ENCODE measurements around the gene FOXF1.

Gene FOXF1

DNA sequence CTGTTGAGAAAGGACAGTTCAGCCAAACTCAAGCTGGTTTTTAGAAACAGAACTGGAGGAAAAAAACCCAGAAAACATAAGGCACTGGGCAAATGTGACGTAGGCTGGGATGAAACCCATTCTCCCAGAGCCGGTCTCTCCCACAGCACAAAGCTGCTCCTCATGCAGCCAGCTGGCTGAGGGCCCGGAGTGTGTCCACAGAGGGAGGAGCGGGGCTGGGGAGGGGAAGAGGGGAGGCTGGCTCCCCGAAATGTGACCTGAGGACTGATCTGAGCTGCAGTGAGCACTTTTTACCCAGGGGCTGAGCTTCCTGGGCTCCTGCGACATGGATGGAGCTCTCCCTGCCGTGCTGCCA, 20.8 kb downstream of the FOXF1 start:
- POLR2A ChIA-PET (ENCODE audit: low non-redundant PET): no interaction called here

DNA sequence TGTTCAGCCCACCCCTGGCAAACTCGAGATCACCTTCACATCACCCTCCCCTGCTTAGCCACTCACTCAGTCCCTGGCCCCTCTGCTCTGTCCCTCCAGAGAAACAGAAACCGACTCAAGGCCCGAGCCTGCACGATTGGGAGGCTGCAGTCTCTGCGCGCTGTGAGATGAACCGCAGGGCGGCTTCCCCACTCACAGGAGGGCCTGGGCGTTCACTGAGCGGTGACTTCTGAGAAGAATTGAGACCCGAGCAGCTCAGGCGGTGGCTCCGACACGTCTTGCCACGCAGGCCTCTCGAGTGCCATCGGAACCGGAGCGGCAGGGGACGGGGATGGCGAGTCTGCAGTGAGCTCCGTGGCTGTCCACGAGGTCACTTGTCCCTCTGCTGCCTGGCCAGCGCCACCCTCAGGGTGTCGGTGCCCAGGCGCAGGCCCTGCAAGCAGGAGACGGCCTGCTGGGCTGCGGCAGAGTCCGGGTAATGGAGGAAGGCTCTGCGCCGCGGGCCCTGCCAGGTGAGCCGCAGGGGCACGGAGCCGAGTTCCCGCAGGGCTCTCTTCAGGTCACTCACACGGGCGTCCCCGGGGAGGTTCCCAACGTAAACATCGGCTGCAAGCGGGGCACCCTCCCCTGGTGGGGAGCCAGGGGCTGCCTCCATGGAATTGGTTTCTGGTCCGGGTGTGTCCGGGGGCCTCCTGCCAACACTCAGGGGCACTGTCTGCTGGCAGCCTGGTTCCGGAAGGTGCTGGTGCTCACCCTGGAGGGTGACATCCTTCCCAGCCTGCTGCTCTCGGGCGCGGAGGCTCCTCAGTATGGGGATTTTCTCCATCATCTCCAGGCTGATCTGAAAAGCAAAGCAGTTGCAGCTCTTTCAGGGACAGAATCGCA, 21.6 kb downstream of the FOXF1 start:
- TF ChIP-seq, protein P1, sequence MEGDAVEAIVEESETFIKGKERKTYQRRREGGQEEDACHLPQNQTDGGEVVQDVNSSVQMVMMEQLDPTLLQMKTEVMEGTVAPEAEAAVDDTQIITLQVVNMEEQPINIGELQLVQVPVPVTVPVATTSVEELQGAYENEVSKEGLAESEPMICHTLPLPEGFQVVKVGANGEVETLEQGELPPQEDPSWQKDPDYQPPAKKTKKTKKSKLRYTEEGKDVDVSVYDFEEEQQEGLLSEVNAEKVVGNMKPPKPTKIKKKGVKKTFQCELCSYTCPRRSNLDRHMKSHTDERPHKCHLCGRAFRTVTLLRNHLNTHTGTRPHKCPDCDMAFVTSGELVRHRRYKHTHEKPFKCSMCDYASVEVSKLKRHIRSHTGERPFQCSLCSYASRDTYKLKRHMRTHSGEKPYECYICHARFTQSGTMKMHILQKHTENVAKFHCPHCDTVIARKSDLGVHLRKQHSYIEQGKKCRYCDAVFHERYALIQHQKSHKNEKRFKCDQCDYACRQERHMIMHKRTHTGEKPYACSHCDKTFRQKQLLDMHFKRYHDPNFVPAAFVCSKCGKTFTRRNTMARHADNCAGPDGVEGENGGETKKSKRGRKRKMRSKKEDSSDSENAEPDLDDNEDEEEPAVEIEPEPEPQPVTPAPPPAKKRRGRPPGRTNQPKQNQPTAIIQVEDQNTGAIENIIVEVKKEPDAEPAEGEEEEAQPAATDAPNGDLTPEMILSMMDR (conservative IDR thresholded peaks at IDR 0.05; ENCODE audit: low read depth): no peak
- ChIA-PET CTCF (interaction anchor here (0.6 to 1.1 kb wide), 2 partner anchors 14 to 1340 kb away, joined by 3 read pairs; no protein-coding TSS in a partner anchor), POLR2A (ENCODE audit: low non-redundant PET) (no interaction called here)
- DNase-seq (ENCODE audit: low spot score): no peak
- no peak overlapping the region for H3K27ac ChIP-seq

More for the DNA sequence above, 20.8 kb downstream of the FOXF1 start:
- CTCF ChIA-PET: interaction anchor here (1.1 kb wide), 1 partner anchor 13 kb away, joined by 3 read pairs; no protein-coding TSS in a partner anchor
- no peak overlapping the region for H3K27ac ChIP-seq
- TF ChIP-seq, protein P1 (conservative IDR thresholded peaks at IDR 0.05; ENCODE audit: low read depth): no peak
- DNase-seq (ENCODE audit: low spot score): no peak

DNA sequence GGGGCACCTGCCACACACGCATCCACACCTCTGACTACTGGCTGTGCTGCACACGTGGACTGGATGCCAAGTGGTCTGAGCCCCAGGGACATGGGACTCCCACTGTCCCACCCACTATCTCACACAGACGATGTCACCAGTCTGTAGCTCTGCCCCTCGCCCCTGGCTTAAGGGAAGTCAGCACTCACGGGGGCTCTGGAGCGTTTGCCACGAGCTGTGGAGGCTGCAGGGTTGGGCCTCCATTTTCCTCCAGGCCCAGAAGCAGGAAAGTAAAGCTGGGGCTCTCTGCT, 22.1 kb downstream of the FOXF1 start:
- ChIA-PET CTCF (interaction anchor here (0.6 to 1.5 kb wide), 2 partner anchors 12 to 1339 kb away, joined by 3 to 6 read pairs; no protein-coding TSS in a partner anchor), POLR2A (ENCODE audit: low non-redundant PET) (no interaction called here)
- H3K27ac ChIP-seq: no peak overlapping the region
- TF ChIP-seq, protein P1 (conservative IDR thresholded peaks at IDR 0.05; ENCODE audit: low read depth): no peak
- DNase-seq (ENCODE audit: low spot score): no peak

DNA sequence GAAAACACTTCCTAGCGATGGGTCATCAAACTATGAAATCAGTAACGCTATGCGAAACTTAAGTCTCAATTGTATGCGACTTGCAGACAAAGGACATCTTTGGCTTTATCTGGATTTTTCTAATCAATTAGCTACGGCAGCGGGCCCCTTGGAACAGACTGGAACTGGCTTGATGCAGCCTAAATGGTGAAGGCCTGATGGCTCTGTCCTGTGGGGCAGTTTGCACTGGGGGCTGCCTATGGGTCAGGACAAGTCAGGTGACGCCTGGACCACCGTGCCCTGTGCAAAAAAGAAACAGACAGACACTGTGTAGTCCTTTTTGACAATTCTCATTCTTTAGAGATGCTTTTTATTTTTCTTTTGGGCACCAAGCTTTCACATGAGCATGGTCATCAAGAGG, 22.7 kb downstream of the FOXF1 start:
- DNase-seq (ENCODE audit: low spot score): no peak
- H3K27ac ChIP-seq: no peak overlapping the region
- TF ChIP-seq, protein P1 (conservative IDR thresholded peaks at IDR 0.05; ENCODE audit: low read depth): no peak
- POLR2A ChIA-PET (ENCODE audit: low non-redundant PET): no interaction called here
- CTCF ChIA-PET: interaction anchor here (1.5 kb wide), 1 partner anchor 13 kb away, joined by 6 read pairs; no protein-coding TSS in a partner anchor

DNA sequence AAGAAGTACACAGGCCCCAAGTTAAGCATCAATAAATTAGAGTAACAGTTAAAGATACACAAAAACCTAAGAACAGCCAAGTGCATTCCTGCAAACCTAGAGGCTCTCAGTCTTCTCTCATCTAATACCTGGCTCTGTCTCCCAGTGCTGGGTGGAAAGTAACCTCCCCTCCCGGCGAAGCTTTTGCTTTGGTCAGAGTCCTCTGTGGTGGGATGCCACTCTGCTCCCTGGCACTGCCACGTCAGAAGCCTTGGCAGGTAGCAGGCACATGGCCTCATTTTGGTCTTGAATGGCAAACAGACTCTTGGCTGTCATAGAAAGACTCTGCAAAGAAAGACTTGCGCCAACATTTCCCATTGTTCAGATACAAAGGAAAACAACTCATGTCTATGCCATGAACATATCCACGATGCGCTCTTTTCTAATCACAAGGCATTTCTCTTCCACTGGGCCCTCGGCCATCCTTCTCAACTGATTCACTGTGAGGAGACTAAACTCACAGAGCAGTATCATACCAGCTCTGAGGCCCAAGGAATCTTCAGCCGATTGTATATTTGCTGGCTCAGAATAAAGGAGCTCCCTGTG, 23.5 kb downstream of the FOXF1 start:
- TF ChIP-seq, protein P1 (conservative IDR thresholded peaks at IDR 0.05; ENCODE audit: low read depth): no peak
- ChIA-PET POLR2A (ENCODE audit: low non-redundant PET) (no interaction called here), CTCF (interaction anchor here (1.5 kb wide), 1 partner anchor 14 kb away, joined by 6 read pairs; no protein-coding TSS in a partner anchor)
- no peak overlapping the region for H3K27ac ChIP-seq
- no peak for DNase-seq (ENCODE audit: low spot score)

DNA sequence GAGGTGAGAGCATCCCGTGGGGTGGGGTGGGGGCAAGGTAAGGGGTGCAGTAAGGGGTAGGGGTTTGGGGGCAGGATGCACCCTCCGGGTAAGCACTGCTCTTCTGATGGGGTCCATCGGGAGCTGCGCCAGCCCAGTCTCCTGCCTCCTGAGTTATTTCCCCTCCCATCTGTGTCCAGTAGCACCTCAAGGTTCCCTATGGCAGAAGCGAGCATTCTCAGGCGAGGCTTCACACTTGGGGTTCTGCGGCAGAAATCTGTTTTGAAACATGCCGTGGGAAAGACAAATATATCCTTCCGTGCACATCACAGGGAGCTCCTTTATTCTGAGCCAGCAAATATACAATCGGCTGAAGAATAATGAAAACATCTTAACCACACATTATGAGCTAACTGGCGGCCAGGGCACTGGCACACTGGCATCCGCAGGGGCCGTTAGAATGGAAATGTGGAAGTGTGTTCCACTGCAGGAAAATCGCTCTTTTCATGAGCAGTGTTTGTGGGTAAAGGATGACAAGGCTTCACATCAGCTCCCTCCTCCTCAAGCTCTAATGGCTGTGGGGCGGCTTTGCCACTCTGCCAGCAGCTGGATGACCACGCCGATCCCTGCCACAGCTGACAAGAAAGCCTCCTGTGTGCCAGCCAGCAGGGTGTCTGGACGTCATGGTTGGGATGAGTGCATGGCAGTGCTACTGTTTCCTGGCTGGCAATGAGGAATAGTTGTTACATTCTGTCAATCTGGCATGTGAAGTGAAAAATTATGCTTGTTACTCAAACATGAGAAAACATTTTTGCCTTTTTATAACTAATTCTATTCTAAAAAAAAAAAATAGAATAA, 24.7 kb downstream of the FOXF1 start:
- DNase-seq (ENCODE audit: low spot score): no peak
- POLR2A ChIA-PET (ENCODE audit: low non-redundant PET): no interaction called here
- CTCF ChIA-PET: interaction anchor here (0.7 kb wide), 1 partner anchor 528 kb away, joined by 3 read pairs; no protein-coding TSS in a partner anchor
- H3K27ac ChIP-seq: no peak overlapping the region
- TF ChIP-seq, protein P1 (conservative IDR thresholded peaks at IDR 0.05; ENCODE audit: low read depth): no peak
